Sigmoid colon (tissue), 4 donors: ENCODE data around the gene KIF20A.

ENCODE experiments used
- CTCF ChIP-seq, 4 experiments: fragments of 450-650 bp in 3 of 4; fragments of 200-600 bp in 1 of 4; IDR thresholded peaks; one replicate each; pipeline ENCODE4 v1.5.1; 2016 to 2019; ENCODE audit warnings: antibody characterized with exemption in 4 of 4, mild to moderate bottlenecking in 3 of 4, moderate library complexity in 2 of 4
- EP300 ChIP-seq, 4 donors: sonication (generic); formaldehyde crosslinking; IDR thresholded peaks; one replicate each; pipeline ENCODE4 v1.6.1; 2017; ENCODE audit warnings: antibody characterized with exemption in 4 of 4
- POLR2A ChIP-seq, 2 donors: fragments of 450-650 bp; IDR thresholded peaks; one replicate each; pipeline ENCODE4 v1.6.1; 2016; ENCODE audit warnings: antibody characterized with exemption in 2 of 2, mild to moderate bottlenecking in 2 of 2, moderate library complexity in 2 of 2
- POLR2AphosphoS5 ChIP-seq, 4 donors: sonication (generic); formaldehyde crosslinking; IDR thresholded peaks; one replicate each; pipeline ENCODE4 v1.6.1; 2017; ENCODE audit warnings: antibody characterized with exemption in 4 of 4

- no peak for TF ChIP-seq CTCF (IDR thresholded peaks at IDR 0.05)
- no peak for TF ChIP-seq POLR2AphosphoS5 (IDR thresholded peaks at IDR 0.05)
- TF ChIP-seq POLR2A (IDR thresholded peaks at IDR 0.05): no peak
- no peak for TF ChIP-seq EP300 (IDR thresholded peaks at IDR 0.05)
Measured at GRCh38 chr5:138179277-138179857, 455 bp downstream of the KIF20A start.
